Fibroblast of mammary gland (primary cell): ENCODE data around the gene SNX30.

Source experiments
- DNase-seq: peaks from one replicate; pipeline ENCODE4 v3.0.0-alpha.2; 2010; ENCODE audit warnings: low read depth
- H3K4me3 ChIP-seq: 2 replicates; pipeline ENCODE4 v1.5.1; 2011; ENCODE audit warnings: low read depth, mild to moderate bottlenecking, low read length, moderate library complexity; ENCODE audit not compliant: control insufficient read depth
- CTCF ChIP-seq: conservative IDR thresholded peaks from 2 replicates; pipeline ENCODE4 v1.5.1; 2011; ENCODE audit warnings: low read depth, low read length, inconsistent platforms; ENCODE audit not compliant: control insufficient read depth, insufficient read depth

The SNX30 gene

GRCh38 chr9:112794731-112795130 lies 44.2 kb downstream of the SNX30 start:
- TF ChIP-seq CTCF = no peak
- no peak overlapping the region for H3K4me3 ChIP-seq
- DNase-seq = no peak

- no peak for DNase-seq
- no peak for TF ChIP-seq CTCF
- no peak overlapping the region for H3K4me3 ChIP-seq
These were observed 45.4 kb downstream of the SNX30 start for GRCh38 chr9:112795921-112796320.

GRCh38 chr9:112796485-112796884 lies 45.9 kb downstream of the SNX30 start:
- DNase-seq = no peak
- no peak for TF ChIP-seq CTCF
- H3K4me3 ChIP-seq = no peak overlapping the region

- DNase-seq = no peak
- no peak for TF ChIP-seq CTCF
- no peak overlapping the region for H3K4me3 ChIP-seq
These were observed 58.8 kb downstream of the SNX30 start for GRCh38 chr9:112809351-112809848.

- DNase-seq = no peak
These were observed 59.3 kb downstream of the SNX30 start for GRCh38 chr9:112809906-112810305.

GRCh38 chr9:112810696-112811490 lies 60.3 kb downstream of the SNX30 start:
- no peak for DNase-seq
- TF ChIP-seq CTCF = no peak
- H3K4me3 ChIP-seq = no peak overlapping the region

More at GRCh38 chr9:112809906-112810305, 59.3 kb downstream of the SNX30 start:
- TF ChIP-seq CTCF = no peak
- H3K4me3 ChIP-seq = no peak overlapping the region
